GM19452 (cell line): ENCODE measurements around the gene CST5.
"Not testable (repeated sequence)": the region's sequence is repeated elsewhere in the genome, so short reads cannot be mapped to it uniquely, and the experiment has no call there.

ENCODE experiments used
- ATAC-seq: cut with Tn5 transposase; IDR thresholded peaks from one replicate; pipeline ENCODE4 v1.9.1; 2021; ENCODE audit not compliant: unreplicated experiment

The CST5 gene

GRCh38 chr20:23879328-23879798 lies at the start of gene CST5:
Gene CST5 (minus strand): TSS chr20:23879748. CDS start chr20:23879676, 72 bp downstream.
- no peak for ATAC-seq

- no peak for ATAC-seq
These were observed 49.2 kb upstream of the CST5 start for GRCh38 chr20:23928788-23929187.

GRCh38 chr20:23928353-23928752 lies 48.8 kb upstream of the CST5 start:
- ATAC-seq, result no peak

- ATAC-seq, result no peak
These were observed 47.7 kb upstream of the CST5 start for GRCh38 chr20:23926944-23927872.

- no peak for ATAC-seq
These were observed 47.0 kb upstream of the CST5 start for GRCh38 chr20:23926526-23926880.

GRCh38 chr20:23925789-23926525 lies 46.4 kb upstream of the CST5 start:
- ATAC-seq, result no peak

- no peak for ATAC-seq
These were observed 45.2 kb upstream of the CST5 start for GRCh38 chr20:23924751-23925150.

- ATAC-seq, result no peak
These were observed 44.4 kb upstream of the CST5 start for GRCh38 chr20:23923891-23924435.

GRCh38 chr20:23923311-23923710 lies 43.8 kb upstream of the CST5 start:
- ATAC-seq, result no peak

GRCh38 chr20:23920408-23921325 lies 41.1 kb upstream of the CST5 start:
- no peak for ATAC-seq

- ATAC-seq, result no peak
These were observed 39.3 kb upstream of the CST5 start for GRCh38 chr20:23918896-23919295.

- ATAC-seq, result no peak
These were observed 38.7 kb upstream of the CST5 start for GRCh38 chr20:23918101-23918862.

- no peak for ATAC-seq
These were observed 37.6 kb upstream of the CST5 start for GRCh38 chr20:23917024-23917725.

GRCh38 chr20:23915844-23916243 lies 36.3 kb upstream of the CST5 start:
- no peak for ATAC-seq

GRCh38 chr20:23914469-23914868 lies 34.9 kb upstream of the CST5 start:
- not testable (repeated sequence) for ATAC-seq

- no peak for ATAC-seq
These were observed 30.7 kb upstream of the CST5 start for GRCh38 chr20:23910210-23910609.

- ATAC-seq, result no peak
These were observed 29.8 kb upstream of the CST5 start for GRCh38 chr20:23909390-23909789.

- no peak for ATAC-seq
These were observed 28.0 kb upstream of the CST5 start for GRCh38 chr20:23907579-23907978.

- ATAC-seq, result not testable (repeated sequence)
These were observed 22.8 kb upstream of the CST5 start for GRCh38 chr20:23902396-23902795.
